H9 (cell line): ENCODE results near the gene UBL5. TPM values are rescaled to one million over a fixed set of nuclear protein-coding genes. Genes with fewer than 3 reads are reported as not detected.

Experiments
- DNase-seq: peaks from one replicate; pipeline ENCODE4 v3.0.0-alpha.2; 2017
- H2AFZ ChIP-seq: one replicate; pipeline ENCODE4 v1.6.1; 2013; ENCODE audit warnings: mild to moderate bottlenecking, low read length, control low read depth, moderate library complexity
- H2AK5ac ChIP-seq: 2 replicates; pipeline ENCODE4 v1.6.1; 2013; ENCODE audit warnings: low read length, control low read depth, mixed read lengths; ENCODE audit not compliant: insufficient read length
- H2BK120ac ChIP-seq: one replicate; pipeline ENCODE4 v1.6.1; 2013; ENCODE audit warnings: low read depth, mild to moderate bottlenecking, low read length, control low read depth, inconsistent platforms; ENCODE audit not compliant: poor library complexity, severe bottlenecking
- H2BK12ac ChIP-seq: 2 replicates; pipeline ENCODE4 v1.6.1; 2013; ENCODE audit warnings: low read length, control low read depth, mixed read lengths, low read depth; ENCODE audit not compliant: insufficient read length
- H2BK15ac ChIP-seq: 2 replicates; pipeline ENCODE4 v1.6.1; 2013; ENCODE audit warnings: low read depth, low read length, control low read depth
- H2BK20ac ChIP-seq: one replicate; pipeline ENCODE4 v1.6.1; 2013; ENCODE audit warnings: low read depth, mild to moderate bottlenecking, low read length, control low read depth, inconsistent platforms; ENCODE audit not compliant: poor library complexity, severe bottlenecking
- H2BK5ac ChIP-seq: 2 replicates; pipeline ENCODE4 v1.6.1; 2013; ENCODE audit warnings: low read length, control low read depth, mixed read lengths; ENCODE audit not compliant: insufficient read length
- H3K14ac ChIP-seq: 2 replicates; pipeline ENCODE4 v1.6.1; 2013; ENCODE audit warnings: low read length, control low read depth; ENCODE audit not compliant: insufficient read depth
- H3K18ac ChIP-seq: 2 replicates; pipeline ENCODE4 v1.6.1; 2013; ENCODE audit warnings: low read depth, mild to moderate bottlenecking, mixed read lengths, low read length, control low read depth; ENCODE audit not compliant: insufficient read length
- H3K23ac ChIP-seq: 2 replicates; pipeline ENCODE4 v1.6.1; 2013; ENCODE audit warnings: low read length, control low read depth, mixed read lengths, low read depth; ENCODE audit not compliant: insufficient read length
- H3K23me2 ChIP-seq: 2 replicates; pipeline ENCODE4 v1.6.1; 2013; ENCODE audit warnings: low read depth, mild to moderate bottlenecking, mixed read lengths, low read length, control low read depth; ENCODE audit not compliant: insufficient read length, poor library complexity, severe bottlenecking
- H3K27ac ChIP-seq: 2 replicates; pipeline ENCODE4 v1.5.1; 2013; ENCODE audit warnings: low read length, control low read depth, mixed read lengths, low read depth; ENCODE audit not compliant: insufficient read length
- H3K27me3 ChIP-seq: 2 replicates; pipeline ENCODE4 v1.6.1; 2013; ENCODE audit warnings: low read length, control low read depth, inconsistent platforms; ENCODE audit not compliant: insufficient read depth
- H3K4ac ChIP-seq: 2 replicates; pipeline ENCODE4 v1.6.1; 2013; ENCODE audit warnings: low read depth, mild to moderate bottlenecking, control low read depth, inconsistent platforms, low read length, moderate library complexity
- H3K4me1 ChIP-seq: 2 replicates; pipeline ENCODE4 v1.6.1; 2013; ENCODE audit warnings: low read length, control low read depth, inconsistent platforms; ENCODE audit not compliant: insufficient read depth
- H3K4me2 ChIP-seq: 2 replicates; pipeline ENCODE4 v1.6.1; 2013; ENCODE audit warnings: low read length, control low read depth, mixed read lengths; ENCODE audit not compliant: insufficient read length, insufficient read depth
- H3K56ac ChIP-seq: 2 replicates; pipeline ENCODE4 v1.6.1; 2013; ENCODE audit warnings: low read depth, mild to moderate bottlenecking, mixed read lengths, low read length, control low read depth; ENCODE audit not compliant: insufficient read length
- H3K79me1 ChIP-seq: 2 replicates; pipeline ENCODE4 v1.6.1; 2013; ENCODE audit warnings: low read depth, mild to moderate bottlenecking, moderate library complexity, low read length, control low read depth, inconsistent platforms; ENCODE audit not compliant: insufficient read depth, poor library complexity, severe bottlenecking
- H3K79me2 ChIP-seq: 2 replicates; pipeline ENCODE4 v1.6.1; 2013; ENCODE audit warnings: low read length, control low read depth, inconsistent platforms; ENCODE audit not compliant: insufficient read depth
- H3K9ac ChIP-seq: 2 replicates; pipeline ENCODE4 v1.6.1; 2013; ENCODE audit warnings: low read length, control low read depth, mixed read lengths; ENCODE audit not compliant: insufficient read length; ENCODE audit errors: extremely low read depth
- H3K9me3 ChIP-seq: one replicate; pipeline ENCODE4 v1.6.1; 2013; ENCODE audit warnings: low read depth, low read length, inconsistent platforms; ENCODE audit not compliant: control insufficient read depth
- H3T11ph ChIP-seq: one replicate; pipeline ENCODE4 v1.6.1; 2013; ENCODE audit warnings: mild to moderate bottlenecking, low read length, control low read depth, inconsistent platforms
- H4K20me1 ChIP-seq: one replicate; pipeline ENCODE4 v1.6.1; 2013; ENCODE audit not compliant: control insufficient read depth, insufficient read length, insufficient read depth
- H4K5ac ChIP-seq: 2 replicates; pipeline ENCODE4 v1.6.1; 2013; ENCODE audit warnings: low read depth, mild to moderate bottlenecking, mixed read lengths, low read length, control low read depth; ENCODE audit not compliant: insufficient read length
- H4K8ac ChIP-seq: replicated peaks from 2 replicates; pipeline ENCODE4 v1.6.1; 2013; ENCODE audit warnings: low read length, control low read depth, mixed read lengths, low read depth; ENCODE audit not compliant: insufficient read length
- H4K91ac ChIP-seq: 2 replicates; pipeline ENCODE4 v1.6.1; 2013; ENCODE audit warnings: low read depth, mild to moderate bottlenecking, moderate library complexity, mixed read lengths, low read length, control low read depth; ENCODE audit not compliant: insufficient read length
- H3K27ac Mint-ChIP-seq, 3 experiments: 2 replicates in 2 of 3; 3 replicates in 1 of 3; pipeline ENCODE4 v1.8.0; 2020 to 2021; ENCODE audit warnings: mixed read lengths in 3 of 3, mild to moderate bottlenecking in 1 of 3, moderate library complexity in 1 of 3
- H3K27me3 Mint-ChIP-seq: 2 replicates; pipeline ENCODE4 v1.8.0; 2021; ENCODE audit warnings: low read depth, mild to moderate bottlenecking, moderate library complexity, mixed read lengths
- H3K36me3 Mint-ChIP-seq, 3 experiments: 2 replicates in 2 of 3; 3 replicates in 1 of 3; pipeline ENCODE4 v1.8.0; 2020 to 2021; ENCODE audit warnings: low read depth in 3 of 3, mixed read lengths in 3 of 3; ENCODE audit not compliant: insufficient read depth in 1 of 3
- H3K4me1 Mint-ChIP-seq, 2 experiments: 2 replicates each; pipeline ENCODE4 v1.8.0; 2020; ENCODE audit warnings: mixed read lengths in 2 of 2
- H3K4me3 Mint-ChIP-seq, 2 experiments: 2 replicates in 1 of 2; 3 replicates in 1 of 2; pipeline ENCODE4 v1.8.0; 2020 to 2021; ENCODE audit warnings: mild to moderate bottlenecking in 2 of 2, mixed read lengths in 2 of 2, moderate library complexity in 1 of 2
- H3K9me3 Mint-ChIP-seq, 2 experiments: 2 replicates in 1 of 2; 3 replicates in 1 of 2; pipeline ENCODE4 v1.8.0; 2020; ENCODE audit warnings: mild to moderate bottlenecking in 2 of 2, mixed read lengths in 2 of 2, moderate library complexity in 1 of 2
- CTCF ChIP-seq: fragments of 200-600 bp; sonication (generic); conservative IDR thresholded peaks from 3 replicates; pipeline ENCODE4 v1.8.0; 2021; ENCODE audit warnings: antibody characterized with exemption, mild to moderate bottlenecking
- WGBS: extraction: QIAGEN DNeasy Blood & Tissue Kit; methylation state at CpG from one replicate; pipeline ENCODE4 v1.1.7; 2013; ENCODE audit warnings: missing lambda C conversion rate, low lambda C conversion rate, mixed read lengths; ENCODE audit not compliant: insufficient read length; ENCODE audit errors: extremely low coverage; 5-methylcytosine and 5-hydroxymethylcytosine counted together
- total RNA-seq: library from RNA; stranded (reverse); gene quantifications from 2 replicates; pipeline ENCODE4 v1.2.1, GENCODE V29; 2021

UBL5 gene
- total RNA-seq, 1 experiment from 2014 or later: 393 TPM

DNA sequence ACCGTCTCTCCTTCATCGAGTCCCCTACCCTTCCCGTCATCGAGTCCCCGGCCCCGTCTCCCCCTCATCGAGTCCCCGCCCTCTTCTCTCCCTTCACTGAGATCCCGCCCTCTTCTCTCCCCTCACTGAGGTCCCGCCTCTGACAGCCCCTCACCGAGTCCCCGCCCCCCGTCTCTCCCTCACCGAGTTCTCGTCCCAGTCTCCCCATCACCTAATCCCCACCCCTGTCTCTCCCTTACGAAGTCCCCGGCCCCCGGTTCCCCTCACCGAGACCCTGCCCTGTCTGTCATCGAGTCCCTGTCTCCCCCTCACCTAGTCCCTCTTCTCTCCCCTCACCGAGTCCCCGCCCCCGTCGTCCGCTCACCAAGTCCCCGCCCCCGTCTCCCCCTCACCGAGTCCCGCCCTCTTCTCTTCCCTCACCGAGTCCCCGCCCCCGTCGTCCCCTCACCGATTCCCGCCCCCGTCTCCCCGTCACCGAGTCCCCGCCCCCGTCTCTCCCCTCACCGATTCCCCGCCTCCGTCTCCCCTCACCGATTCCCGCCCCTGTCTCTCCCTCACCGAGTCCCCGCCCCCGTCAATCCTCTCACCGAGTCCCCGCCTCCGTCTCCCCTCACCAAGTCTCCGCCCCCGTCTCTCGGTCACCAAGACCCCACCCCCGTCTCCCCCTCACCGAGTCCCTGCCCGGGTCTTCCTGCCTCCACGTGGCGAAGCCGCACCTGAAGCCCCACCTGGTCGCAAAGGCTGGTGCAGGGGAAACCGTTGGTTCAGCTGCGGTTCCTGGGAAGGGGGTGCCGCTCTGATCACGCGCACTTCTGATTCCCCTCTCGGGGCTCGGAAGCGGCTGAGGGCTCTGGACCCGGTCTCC, 35.3 kb upstream of the UBL5 start:
- no peaks in the 10 kb centered on the region for H3K9me3 ChIP-seq
- no peak overlapping the region for H4K91ac ChIP-seq
- peak overlapping the region; percentile 48 for H3K4me2 ChIP-seq
- peaks cover 4 to 9% (median 7%) of the 10 kb centered on the region in 3 experiments; a peak in 6 of 7 replicates for H3K36me3 Mint-ChIP-seq
- H3K18ac ChIP-seq: peak overlapping the region; percentile 16
- H4K5ac ChIP-seq: no peak overlapping the region
- no peaks in the 10 kb centered on the region for H4K20me1 ChIP-seq
- H3K4me1 Mint-ChIP-seq: peaks cover 29 to 37% of the 10 kb centered on the region in 2 experiments
- no peak overlapping the region for H2AK5ac ChIP-seq
- H2BK20ac ChIP-seq: no peak overlapping the region
- H3K9ac ChIP-seq: peak overlapping the region; percentile 20
- no peaks in the 10 kb centered on the region; the same call in 1 of the 2 replicates for H3K4me1 ChIP-seq
- H2BK5ac ChIP-seq: no peak overlapping the region
- H3K23me2 ChIP-seq: no peaks in the 10 kb centered on the region
- TF ChIP-seq CTCF: no peak; the same call in 2 of the 3 replicates
- H2AFZ ChIP-seq: no peak overlapping the region
- no peaks in the 10 kb centered on the region for H3K79me2 ChIP-seq
- peak overlapping the region; percentile 92 to 95 (median 93); a peak in 6 of 7 replicates for H3K27ac Mint-ChIP-seq
- H3K56ac ChIP-seq: no peak overlapping the region
- no peaks in the 10 kb centered on the region for H3K79me1 ChIP-seq
- H3K4me3 Mint-ChIP-seq: peak overlapping the region; percentile 78 to 89
- no peak overlapping the region for H2BK15ac ChIP-seq
- WGBS: no CpG with 5 or more reads among the region's 70 CpGs
- H3K9me3 Mint-ChIP-seq: 0 out of 5 replicates have a peak, but pooled peaks cover 0 to 2% of the 10 kb centered on the region in 2 experiments
- H3K27me3 ChIP-seq: no peaks in the 10 kb centered on the region
- DNase-seq: peak; percentile 98
- H4K8ac ChIP-seq: no peak overlapping the region
- H3K23ac ChIP-seq: no peak overlapping the region
- no peak overlapping the region for H3K27ac ChIP-seq
- H3K4ac ChIP-seq: no peak overlapping the region; the same call in 1 of the 2 replicates
- H3T11ph ChIP-seq: no peak overlapping the region
- H2BK12ac ChIP-seq: no peak overlapping the region
- peak overlapping the region; percentile 48; the same call in 1 of the 2 replicates for H3K14ac ChIP-seq
- H2BK120ac ChIP-seq: no peak overlapping the region
- H3K27me3 Mint-ChIP-seq: no peaks in the 10 kb centered on the region; the same call in 1 of the 2 replicates
